Chondrocyte (in vitro differentiated cells): Measurements from ENCODE around the gene SERINC2. TPM values are rescaled to one million over a fixed set of nuclear protein-coding genes. Genes with fewer than 3 reads are reported as not detected.

Experiments
- DNase-seq: peaks from one replicate; pipeline ENCODE4 v3.0.0; 2021; ENCODE audit warnings: mixed read lengths, low spot score
- H3K27ac Mint-ChIP-seq: one replicate; pipeline ENCODE4 v1.8.0; 2021; ENCODE audit warnings: mild to moderate bottlenecking, moderate library complexity, mixed read lengths; ENCODE audit not compliant: unreplicated experiment
- H3K27me3 Mint-ChIP-seq: 2 replicates; pipeline ENCODE4 v1.8.0; 2021; ENCODE audit warnings: low read depth, mixed read lengths
- H3K36me3 Mint-ChIP-seq: 2 replicates; pipeline ENCODE4 v1.8.0; 2021; ENCODE audit warnings: low read depth, mixed read lengths
- H3K4me1 Mint-ChIP-seq: 2 replicates; pipeline ENCODE4 v1.8.0; 2021; ENCODE audit warnings: low read depth, mild to moderate bottlenecking, mixed read lengths
- H3K4me3 Mint-ChIP-seq: one replicate; pipeline ENCODE4 v1.8.0; 2021; ENCODE audit warnings: mild to moderate bottlenecking, moderate library complexity, mixed read lengths; ENCODE audit not compliant: unreplicated experiment
- H3K9me3 Mint-ChIP-seq: 2 replicates; pipeline ENCODE4 v1.8.0; 2021; ENCODE audit warnings: low read depth, mixed read lengths
- total RNA-seq: library from RNA; stranded (reverse); gene quantifications from 3 replicates; pipeline ENCODE4 v1.2.1, GENCODE V29; 2021
- TF ChIP-seq, protein P1 (sequence below): fragments of 200-600 bp; sonication (generic); IDR thresholded peaks from 2 replicates; pipeline ENCODE4 v1.5.0; 2021; ENCODE audit warnings: antibody characterized with exemption, mild to moderate bottlenecking, moderate library complexity

Gene SERINC2
- total RNA-seq, 1 donor from 2014 or later: 19.8 TPM

DNA sequence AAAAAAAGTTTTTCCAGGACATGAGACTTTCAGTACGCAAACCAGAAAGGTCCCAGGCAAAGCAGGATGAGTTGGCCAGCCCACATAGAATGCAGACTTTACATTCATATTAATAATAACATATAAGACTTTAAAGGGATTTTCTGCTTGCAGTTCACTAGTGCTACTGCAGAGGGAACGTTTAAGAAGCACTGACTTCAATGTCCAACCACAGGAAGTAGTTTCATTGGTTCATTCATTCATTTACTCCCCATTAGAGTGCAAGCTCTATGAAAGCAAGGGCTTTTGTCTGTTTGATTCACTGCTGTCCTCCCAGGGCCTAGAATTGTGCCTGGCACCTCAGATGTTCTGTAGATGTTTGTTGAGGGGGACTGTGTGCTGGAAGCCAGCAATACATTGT lies 11.8 kb upstream of the SERINC2 start:
- DNase-seq: no peak
- Mint-ChIP-seq H3K4me3 (no peak overlapping the region), H3K27ac (no peak overlapping the region), H3K4me1 (peaks cover 5% of the 10 kb centered on the region), H3K27me3 (no peaks in the 10 kb centered on the region), H3K9me3 (no peaks in the 10 kb centered on the region), H3K36me3 (no peaks in the 10 kb centered on the region)
- TF ChIP-seq, protein P1, sequence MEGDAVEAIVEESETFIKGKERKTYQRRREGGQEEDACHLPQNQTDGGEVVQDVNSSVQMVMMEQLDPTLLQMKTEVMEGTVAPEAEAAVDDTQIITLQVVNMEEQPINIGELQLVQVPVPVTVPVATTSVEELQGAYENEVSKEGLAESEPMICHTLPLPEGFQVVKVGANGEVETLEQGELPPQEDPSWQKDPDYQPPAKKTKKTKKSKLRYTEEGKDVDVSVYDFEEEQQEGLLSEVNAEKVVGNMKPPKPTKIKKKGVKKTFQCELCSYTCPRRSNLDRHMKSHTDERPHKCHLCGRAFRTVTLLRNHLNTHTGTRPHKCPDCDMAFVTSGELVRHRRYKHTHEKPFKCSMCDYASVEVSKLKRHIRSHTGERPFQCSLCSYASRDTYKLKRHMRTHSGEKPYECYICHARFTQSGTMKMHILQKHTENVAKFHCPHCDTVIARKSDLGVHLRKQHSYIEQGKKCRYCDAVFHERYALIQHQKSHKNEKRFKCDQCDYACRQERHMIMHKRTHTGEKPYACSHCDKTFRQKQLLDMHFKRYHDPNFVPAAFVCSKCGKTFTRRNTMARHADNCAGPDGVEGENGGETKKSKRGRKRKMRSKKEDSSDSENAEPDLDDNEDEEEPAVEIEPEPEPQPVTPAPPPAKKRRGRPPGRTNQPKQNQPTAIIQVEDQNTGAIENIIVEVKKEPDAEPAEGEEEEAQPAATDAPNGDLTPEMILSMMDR: peak; percentile 44

DNA sequence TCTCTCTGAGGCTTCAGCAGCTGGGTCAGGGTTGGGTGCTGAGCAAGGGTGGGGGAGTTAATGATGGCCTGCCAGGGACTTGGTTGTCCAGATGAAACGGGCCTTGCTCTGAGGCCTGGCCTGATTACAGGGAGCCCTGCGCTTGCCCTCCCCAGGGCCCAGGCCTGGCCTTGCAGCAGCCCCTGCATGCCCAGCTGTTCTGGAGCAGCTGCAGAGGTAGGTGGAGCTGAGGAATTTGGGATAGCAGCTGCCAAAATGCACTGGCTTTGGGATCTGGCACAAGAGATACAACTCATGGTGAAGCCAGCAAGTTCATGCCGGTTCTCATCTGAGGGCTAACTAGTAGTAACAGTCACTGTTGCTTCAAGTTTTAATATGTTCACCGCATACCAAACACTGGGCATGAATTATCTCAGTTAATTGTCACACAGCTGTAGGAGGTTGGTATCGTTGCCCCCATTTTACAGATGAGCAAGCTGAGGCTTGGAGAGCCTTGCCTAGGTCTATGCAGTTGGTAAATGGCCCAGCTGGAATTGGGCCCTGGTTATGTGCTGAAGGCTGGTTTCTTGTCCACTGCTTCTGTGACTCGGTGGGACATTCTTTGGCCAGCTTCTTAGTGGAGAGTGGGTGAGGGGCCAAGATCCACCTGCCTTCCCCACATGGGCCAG lies 7.3 kb upstream of the SERINC2 start:
- Mint-ChIP-seq H3K27me3 (peaks cover 8% of the 10 kb centered on the region), H3K36me3 (no peaks in the 10 kb centered on the region), H3K4me3 (no peak overlapping the region), H3K9me3 (no peaks in the 10 kb centered on the region), H3K4me1 (peaks cover 9% of the 10 kb centered on the region), H3K27ac (no peak overlapping the region)
- TF ChIP-seq, protein P1: no peak
- DNase-seq: no peak

- TF ChIP-seq, protein P1: no peak
- no peak overlapping the region for H3K4me3 Mint-ChIP-seq
- DNase-seq: no peak
- H3K27ac Mint-ChIP-seq: no peak overlapping the region
- H3K36me3 Mint-ChIP-seq: no peaks in the 10 kb centered on the region
- H3K4me1 Mint-ChIP-seq: peaks cover 12% of the 10 kb centered on the region
- H3K27me3 Mint-ChIP-seq: peaks cover 16% of the 10 kb centered on the region
- no peaks in the 10 kb centered on the region for H3K9me3 Mint-ChIP-seq
Measured at GRCh38 chr1:31407029-31407626, 5.9 kb upstream of the SERINC2 start.

GRCh38 chr1:31408788-31409318 lies 4.2 kb upstream of the SERINC2 start:
- H3K27ac Mint-ChIP-seq: no peak overlapping the region
- TF ChIP-seq, protein P1: no peak
- no peaks in the 10 kb centered on the region for H3K9me3 Mint-ChIP-seq
- H3K4me1 Mint-ChIP-seq: peaks cover 21% of the 10 kb centered on the region
- peaks cover 21% of the 10 kb centered on the region for H3K27me3 Mint-ChIP-seq
- no peak for DNase-seq
- no peak overlapping the region for H3K4me3 Mint-ChIP-seq
- no peaks in the 10 kb centered on the region for H3K36me3 Mint-ChIP-seq

DNA sequence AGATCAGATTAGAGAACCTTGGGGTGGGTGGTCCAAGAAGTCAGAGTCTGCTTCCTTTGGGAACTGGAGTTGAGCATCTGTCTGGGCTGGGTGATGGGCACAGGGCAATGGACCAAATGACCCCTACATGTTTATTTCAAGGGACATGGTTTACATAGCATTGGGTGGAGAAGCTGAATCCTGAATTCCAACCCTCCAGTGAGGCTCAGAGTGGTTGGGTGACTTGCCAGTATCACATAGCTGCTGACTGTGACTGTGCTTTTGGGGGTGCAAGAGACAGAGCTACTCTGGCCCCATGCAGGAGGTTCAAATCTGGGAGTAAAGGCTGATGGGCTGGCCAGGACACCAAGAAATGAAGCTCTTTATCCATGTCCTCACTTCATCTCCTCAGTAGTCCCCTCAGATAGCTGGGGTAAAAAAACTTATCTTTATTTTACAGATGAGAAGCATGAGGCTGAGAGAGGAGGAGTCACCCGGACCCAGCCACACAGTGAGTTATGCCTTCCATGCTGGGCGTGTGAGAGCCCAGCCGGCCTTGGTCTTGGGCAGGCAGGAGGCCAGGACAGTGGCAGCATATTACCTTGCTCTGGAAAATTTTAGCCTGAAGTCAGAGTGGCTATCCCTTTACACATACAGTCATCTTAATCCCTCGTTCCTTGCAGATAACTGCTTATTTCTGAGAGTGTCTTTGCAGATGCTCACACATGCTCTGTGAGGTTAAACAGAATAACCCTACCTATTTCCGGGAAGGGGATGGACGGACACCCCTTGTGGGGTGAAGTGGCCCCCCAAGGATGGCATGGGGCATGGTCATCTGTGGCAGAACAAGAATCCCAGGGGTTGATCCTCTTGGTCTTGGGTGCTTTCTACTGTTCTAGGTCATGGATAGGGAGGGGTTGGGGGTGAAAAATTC lies 2.8 kb upstream of the SERINC2 start:
- no peaks in the 10 kb centered on the region for H3K36me3 Mint-ChIP-seq
- peaks cover 21% of the 10 kb centered on the region for H3K27me3 Mint-ChIP-seq
- peaks cover 22% of the 10 kb centered on the region for H3K4me1 Mint-ChIP-seq
- DNase-seq: no peak
- no peak overlapping the region for H3K27ac Mint-ChIP-seq
- H3K9me3 Mint-ChIP-seq: no peaks in the 10 kb centered on the region
- TF ChIP-seq, protein P1: no peak
- no peak overlapping the region for H3K4me3 Mint-ChIP-seq
